ENCODE data around the gene TENM3. TPM values are rescaled to one million over a fixed set of nuclear protein-coding genes. Genes with fewer than 3 reads are reported as not detected.

The TENM3 gene
- total RNA-seq, 1 donor from 2014 or later = 124 TPM

DNA sequence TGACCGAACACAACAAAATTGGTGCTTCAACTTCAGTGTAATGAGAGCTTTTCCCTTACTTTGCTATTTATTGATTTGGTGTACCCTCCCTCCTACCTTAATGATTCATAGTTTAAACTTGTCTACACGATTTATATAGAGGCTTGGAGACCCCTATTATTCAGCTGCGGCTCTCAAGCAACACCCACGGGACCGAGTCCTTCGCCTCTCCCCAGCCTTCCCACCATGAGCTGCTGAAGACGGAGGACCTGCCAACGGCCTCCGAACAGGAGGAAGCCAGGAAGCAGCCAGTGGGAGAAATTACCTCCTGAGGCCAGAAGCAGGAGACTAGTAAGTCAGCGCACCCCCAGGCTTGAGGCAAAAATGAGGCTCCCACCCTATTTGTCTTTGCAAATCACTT, 595.3 kb downstream of the TENM3 start:
- H3K27ac Mint-ChIP-seq (ENCODE audit: unreplicated experiment) = no peak overlapping the region
- H3K27me3 Mint-ChIP-seq (ENCODE audit: unreplicated experiment) = peaks cover 6% of the 10 kb centered on the region
- H3K4me1 Mint-ChIP-seq (ENCODE audit: low read depth, unreplicated experiment) = peaks cover 14% of the 10 kb centered on the region
- H3K9me3 Mint-ChIP-seq (ENCODE audit: unreplicated experiment) = peaks cover 15% of the 10 kb centered on the region
- peaks cover 6% of the 10 kb centered on the region for H3K36me3 Mint-ChIP-seq (ENCODE audit: unreplicated experiment)
- TF ChIP-seq, protein P1, sequence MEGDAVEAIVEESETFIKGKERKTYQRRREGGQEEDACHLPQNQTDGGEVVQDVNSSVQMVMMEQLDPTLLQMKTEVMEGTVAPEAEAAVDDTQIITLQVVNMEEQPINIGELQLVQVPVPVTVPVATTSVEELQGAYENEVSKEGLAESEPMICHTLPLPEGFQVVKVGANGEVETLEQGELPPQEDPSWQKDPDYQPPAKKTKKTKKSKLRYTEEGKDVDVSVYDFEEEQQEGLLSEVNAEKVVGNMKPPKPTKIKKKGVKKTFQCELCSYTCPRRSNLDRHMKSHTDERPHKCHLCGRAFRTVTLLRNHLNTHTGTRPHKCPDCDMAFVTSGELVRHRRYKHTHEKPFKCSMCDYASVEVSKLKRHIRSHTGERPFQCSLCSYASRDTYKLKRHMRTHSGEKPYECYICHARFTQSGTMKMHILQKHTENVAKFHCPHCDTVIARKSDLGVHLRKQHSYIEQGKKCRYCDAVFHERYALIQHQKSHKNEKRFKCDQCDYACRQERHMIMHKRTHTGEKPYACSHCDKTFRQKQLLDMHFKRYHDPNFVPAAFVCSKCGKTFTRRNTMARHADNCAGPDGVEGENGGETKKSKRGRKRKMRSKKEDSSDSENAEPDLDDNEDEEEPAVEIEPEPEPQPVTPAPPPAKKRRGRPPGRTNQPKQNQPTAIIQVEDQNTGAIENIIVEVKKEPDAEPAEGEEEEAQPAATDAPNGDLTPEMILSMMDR (IDR thresholded peaks at IDR 0.05; ENCODE audit: partially characterized antibody, unreplicated experiment) = no peak
- no peak for DNase-seq
- no peak overlapping the region for H3K4me3 Mint-ChIP-seq (ENCODE audit: unreplicated experiment)

DNA sequence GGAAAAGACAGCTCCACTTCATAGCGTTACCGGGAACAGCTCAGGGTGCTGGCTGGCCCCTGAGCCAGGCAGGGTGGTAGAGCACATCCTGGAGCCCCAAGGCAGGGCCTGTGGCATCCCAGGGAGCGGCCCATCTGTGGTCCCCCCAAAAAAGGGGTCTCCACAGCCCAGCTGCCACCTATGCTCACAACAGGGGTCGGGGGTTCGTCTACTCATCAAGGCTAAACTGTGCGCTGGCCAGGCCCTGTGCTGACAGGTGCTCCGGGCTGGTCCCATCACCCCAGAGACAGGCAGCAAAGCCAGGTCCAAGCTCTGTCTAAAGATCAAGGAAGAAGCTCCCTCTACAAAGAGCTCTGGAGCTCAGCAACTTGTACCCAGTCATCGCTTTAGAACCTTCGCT, 596.1 kb downstream of the TENM3 start:
- TF ChIP-seq, protein P1 (IDR thresholded peaks at IDR 0.05; ENCODE audit: partially characterized antibody, unreplicated experiment) = no peak
- H3K36me3 Mint-ChIP-seq (ENCODE audit: unreplicated experiment) = peaks cover 6% of the 10 kb centered on the region
- H3K27me3 Mint-ChIP-seq (ENCODE audit: unreplicated experiment) = peaks cover 10% of the 10 kb centered on the region
- no peak overlapping the region for H3K4me3 Mint-ChIP-seq (ENCODE audit: unreplicated experiment)
- no peak overlapping the region for H3K27ac Mint-ChIP-seq (ENCODE audit: unreplicated experiment)
- DNase-seq = no peak
- H3K4me1 Mint-ChIP-seq (ENCODE audit: low read depth, unreplicated experiment) = peaks cover 14% of the 10 kb centered on the region
- H3K9me3 Mint-ChIP-seq (ENCODE audit: unreplicated experiment) = peaks cover 15% of the 10 kb centered on the region

DNA sequence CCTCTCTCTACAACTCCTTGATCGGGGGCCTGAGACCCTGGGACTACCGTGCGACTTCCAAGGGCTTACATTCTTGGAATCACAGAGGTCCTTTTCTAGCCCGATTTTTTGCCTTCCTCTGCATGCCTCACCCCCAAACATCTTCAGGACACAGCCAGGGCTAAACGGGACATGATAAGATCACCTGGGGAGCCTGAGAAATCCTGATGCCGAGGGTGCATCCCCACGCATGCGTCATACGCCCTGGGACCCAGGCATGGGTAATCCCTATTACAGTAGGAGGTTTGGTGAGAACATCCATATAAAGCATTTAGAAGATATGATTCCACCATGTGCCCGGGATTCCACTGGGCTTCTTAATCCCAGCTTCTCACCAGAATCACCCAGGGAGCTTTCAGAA, 596.9 kb downstream of the TENM3 start:
- peaks cover 10% of the 10 kb centered on the region for H3K9me3 Mint-ChIP-seq (ENCODE audit: unreplicated experiment)
- no peak for DNase-seq
- peaks cover 14% of the 10 kb centered on the region for H3K4me1 Mint-ChIP-seq (ENCODE audit: low read depth, unreplicated experiment)
- no peak overlapping the region for H3K4me3 Mint-ChIP-seq (ENCODE audit: unreplicated experiment)
- H3K27me3 Mint-ChIP-seq (ENCODE audit: unreplicated experiment) = peaks cover 10% of the 10 kb centered on the region
- no peak overlapping the region for H3K27ac Mint-ChIP-seq (ENCODE audit: unreplicated experiment)
- TF ChIP-seq, protein P1 (IDR thresholded peaks at IDR 0.05; ENCODE audit: partially characterized antibody, unreplicated experiment) = no peak
- peaks cover 6% of the 10 kb centered on the region for H3K36me3 Mint-ChIP-seq (ENCODE audit: unreplicated experiment)

DNA sequence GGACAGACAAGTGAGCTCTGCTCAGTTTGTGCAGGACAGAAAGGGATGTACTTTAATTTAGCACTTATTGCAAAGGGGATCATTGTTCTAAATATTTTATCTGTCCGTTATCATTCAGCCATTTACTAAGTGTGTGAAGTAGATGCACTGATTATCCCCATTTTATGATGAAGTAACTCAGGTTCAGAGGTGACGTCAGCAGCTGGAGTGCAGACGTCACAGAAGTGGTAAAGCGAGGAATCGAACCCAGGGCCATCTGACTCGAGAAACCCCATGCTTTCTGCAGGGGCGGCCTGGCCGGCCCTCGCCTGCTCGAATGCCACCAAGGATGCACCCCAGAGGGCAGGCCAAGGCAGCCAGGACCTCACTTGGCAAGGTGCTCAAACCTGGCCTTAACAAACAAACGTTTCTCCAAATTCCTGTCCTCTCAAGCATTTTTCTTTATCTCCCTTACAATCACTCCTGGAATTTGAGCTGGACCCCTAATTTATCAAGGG, 599.0 kb downstream of the TENM3 start:
- Mint-ChIP-seq H3K4me1 (ENCODE audit: low read depth, unreplicated experiment) (peaks cover 7% of the 10 kb centered on the region), H3K4me3 (ENCODE audit: unreplicated experiment) (no peak overlapping the region), H3K9me3 (ENCODE audit: unreplicated experiment) (peaks cover under 1% of the 10 kb centered on the region), H3K27ac (ENCODE audit: unreplicated experiment) (no peak overlapping the region), H3K36me3 (ENCODE audit: unreplicated experiment) (peaks cover 2% of the 10 kb centered on the region), H3K27me3 (ENCODE audit: unreplicated experiment) (peaks cover 8% of the 10 kb centered on the region)
- TF ChIP-seq, protein P1 (IDR thresholded peaks at IDR 0.05; ENCODE audit: partially characterized antibody, unreplicated experiment) = no peak
- no peak for DNase-seq

DNA sequence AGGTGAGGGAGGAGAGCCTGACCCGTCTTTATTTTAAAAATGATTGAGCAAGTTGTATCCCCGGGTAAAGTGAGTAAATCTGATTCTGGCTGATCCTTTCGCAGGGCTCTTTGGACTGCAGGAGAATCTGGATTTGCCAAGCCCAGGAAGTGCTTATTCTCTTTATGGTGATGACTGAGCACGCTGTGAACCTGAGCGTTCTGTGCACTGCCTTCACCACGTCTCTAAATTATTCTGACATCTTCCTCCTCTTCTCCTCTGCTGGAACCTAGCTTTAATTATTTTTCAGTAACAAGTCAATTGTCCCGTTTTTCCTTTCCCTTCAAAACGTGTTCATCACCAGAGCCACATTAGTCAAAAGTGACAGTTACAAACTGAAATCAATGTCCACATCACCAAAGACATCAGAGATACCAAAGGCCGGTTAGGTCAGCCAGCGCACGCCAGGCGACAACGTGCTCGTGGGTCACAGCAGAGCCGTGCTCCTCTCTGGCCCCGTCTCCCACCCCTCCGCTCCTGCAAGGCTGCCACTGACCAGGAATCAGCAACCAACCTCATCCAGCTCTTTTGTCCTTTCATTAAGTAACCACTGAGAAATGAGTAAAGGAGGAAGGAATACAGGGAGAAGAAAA, 599.7 kb downstream of the TENM3 start:
- Mint-ChIP-seq H3K36me3 (ENCODE audit: unreplicated experiment) (no peaks in the 10 kb centered on the region), H3K27me3 (ENCODE audit: unreplicated experiment) (peaks cover 11% of the 10 kb centered on the region), H3K9me3 (ENCODE audit: unreplicated experiment) (no peaks in the 10 kb centered on the region), H3K4me1 (ENCODE audit: low read depth, unreplicated experiment) (peaks cover 7% of the 10 kb centered on the region), H3K4me3 (ENCODE audit: unreplicated experiment) (no peak overlapping the region), H3K27ac (ENCODE audit: unreplicated experiment) (no peak overlapping the region)
- DNase-seq = no peak
- TF ChIP-seq, protein P1 (IDR thresholded peaks at IDR 0.05; ENCODE audit: partially characterized antibody, unreplicated experiment) = no peak

Data from glutamatergic neuron (in vitro differentiated cells).